HFF-Myc (cell line): ENCODE results near the gene MACF1.
A peak's percentile ranks its signal among the peaks of the same experiment; 100 is the strongest.
"Not testable (repeated sequence)": the region's sequence is repeated elsewhere in the genome, so short reads cannot be mapped to it uniquely, and the experiment has no call there.

Experiments used
- DNase-seq: peaks from one replicate; pipeline ENCODE4 v3.0.0-alpha.2; 2011; ENCODE audit warnings: low read depth; ENCODE audit errors: extremely low read depth
- H3K4me3 ChIP-seq: replicated peaks from 2 replicates; pipeline ENCODE4 v1.5.1; 2011; ENCODE audit warnings: low read depth, mild to moderate bottlenecking, control low read depth, low read length
- TF ChIP-seq, protein P1 (sequence below): IDR thresholded peaks from 2 replicates; pipeline ENCODE4 v1.5.1; 2012; ENCODE audit warnings: mild to moderate bottlenecking, low read depth, low read length, control low read depth; ENCODE audit errors: missing control alignments

MACF1 gene

GRCh38 chr1:39205102-39205780 lies 746 bp downstream of the MACF1 start:
- H3K4me3 ChIP-seq: peak overlapping the region; percentile 50
- TF ChIP-seq, protein P1, sequence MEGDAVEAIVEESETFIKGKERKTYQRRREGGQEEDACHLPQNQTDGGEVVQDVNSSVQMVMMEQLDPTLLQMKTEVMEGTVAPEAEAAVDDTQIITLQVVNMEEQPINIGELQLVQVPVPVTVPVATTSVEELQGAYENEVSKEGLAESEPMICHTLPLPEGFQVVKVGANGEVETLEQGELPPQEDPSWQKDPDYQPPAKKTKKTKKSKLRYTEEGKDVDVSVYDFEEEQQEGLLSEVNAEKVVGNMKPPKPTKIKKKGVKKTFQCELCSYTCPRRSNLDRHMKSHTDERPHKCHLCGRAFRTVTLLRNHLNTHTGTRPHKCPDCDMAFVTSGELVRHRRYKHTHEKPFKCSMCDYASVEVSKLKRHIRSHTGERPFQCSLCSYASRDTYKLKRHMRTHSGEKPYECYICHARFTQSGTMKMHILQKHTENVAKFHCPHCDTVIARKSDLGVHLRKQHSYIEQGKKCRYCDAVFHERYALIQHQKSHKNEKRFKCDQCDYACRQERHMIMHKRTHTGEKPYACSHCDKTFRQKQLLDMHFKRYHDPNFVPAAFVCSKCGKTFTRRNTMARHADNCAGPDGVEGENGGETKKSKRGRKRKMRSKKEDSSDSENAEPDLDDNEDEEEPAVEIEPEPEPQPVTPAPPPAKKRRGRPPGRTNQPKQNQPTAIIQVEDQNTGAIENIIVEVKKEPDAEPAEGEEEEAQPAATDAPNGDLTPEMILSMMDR: no peak
- peak; percentile 40 for DNase-seq

GRCh38 chr1:39205781-39206464 lies 1.4 kb downstream of the MACF1 start:
- no peak for DNase-seq
- TF ChIP-seq, protein P1: no peak
- peak overlapping the region; percentile 50 for H3K4me3 ChIP-seq

GRCh38 chr1:39208360-39208759 lies 3.9 kb downstream of the MACF1 start:
- H3K4me3 ChIP-seq, DNase-seq: not testable (repeated sequence)

- no peak for DNase-seq
- H3K4me3 ChIP-seq: no peak overlapping the region
- TF ChIP-seq, protein P1: no peak
Measured at GRCh38 chr1:39210649-39211048, 6.2 kb downstream of the MACF1 start.

GRCh38 chr1:39212499-39212898 lies 8.0 kb downstream of the MACF1 start:
- no peak overlapping the region for H3K4me3 ChIP-seq

GRCh38 chr1:39213511-39214002 lies 9.1 kb downstream of the MACF1 start:
- H3K4me3 ChIP-seq: no peak overlapping the region
- no peak for DNase-seq
- TF ChIP-seq, protein P1: no peak

More at GRCh38 chr1:39212499-39212898, 8.0 kb downstream of the MACF1 start:
- DNase-seq: no peak
- TF ChIP-seq, protein P1: no peak

DNA sequence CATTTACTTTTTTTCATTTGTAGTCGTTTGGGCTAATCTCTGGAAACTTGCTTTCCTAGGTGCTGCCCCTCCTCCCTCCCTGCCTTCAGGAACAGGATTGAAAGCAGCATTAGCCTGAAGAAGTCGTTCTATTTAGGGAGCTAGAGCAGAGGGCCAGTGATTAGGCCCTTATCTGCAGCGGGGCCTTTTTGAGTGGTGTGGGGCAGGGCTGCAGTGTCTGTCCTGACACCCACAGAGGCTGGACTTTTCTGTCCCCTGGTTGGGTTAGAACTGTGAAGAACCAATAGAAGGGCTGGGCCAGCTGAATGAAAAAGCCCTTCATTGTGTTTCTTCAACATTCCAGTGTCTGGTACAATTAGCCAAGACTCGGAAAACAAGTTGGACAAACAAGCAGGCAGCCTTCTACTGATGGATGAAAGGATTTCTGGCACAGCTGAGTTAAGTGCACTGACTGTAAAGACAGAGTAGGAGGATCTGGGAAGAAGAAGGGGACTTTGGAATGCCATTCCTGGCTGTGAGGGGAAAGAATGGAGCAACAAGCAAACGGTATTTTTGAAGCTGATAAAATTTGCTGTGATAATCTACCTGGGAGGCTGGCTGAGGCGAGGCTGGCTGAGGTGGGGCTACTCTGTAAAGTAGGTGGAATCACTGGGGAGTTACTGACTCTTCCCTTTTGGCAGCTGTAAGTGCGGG lies 9.7 kb downstream of the MACF1 start:
- TF ChIP-seq, protein P1: no peak
- no peak overlapping the region for H3K4me3 ChIP-seq
- no peak for DNase-seq
